ENCODE data around the gene PTPRN2.

PTPRN2 gene

DNA sequence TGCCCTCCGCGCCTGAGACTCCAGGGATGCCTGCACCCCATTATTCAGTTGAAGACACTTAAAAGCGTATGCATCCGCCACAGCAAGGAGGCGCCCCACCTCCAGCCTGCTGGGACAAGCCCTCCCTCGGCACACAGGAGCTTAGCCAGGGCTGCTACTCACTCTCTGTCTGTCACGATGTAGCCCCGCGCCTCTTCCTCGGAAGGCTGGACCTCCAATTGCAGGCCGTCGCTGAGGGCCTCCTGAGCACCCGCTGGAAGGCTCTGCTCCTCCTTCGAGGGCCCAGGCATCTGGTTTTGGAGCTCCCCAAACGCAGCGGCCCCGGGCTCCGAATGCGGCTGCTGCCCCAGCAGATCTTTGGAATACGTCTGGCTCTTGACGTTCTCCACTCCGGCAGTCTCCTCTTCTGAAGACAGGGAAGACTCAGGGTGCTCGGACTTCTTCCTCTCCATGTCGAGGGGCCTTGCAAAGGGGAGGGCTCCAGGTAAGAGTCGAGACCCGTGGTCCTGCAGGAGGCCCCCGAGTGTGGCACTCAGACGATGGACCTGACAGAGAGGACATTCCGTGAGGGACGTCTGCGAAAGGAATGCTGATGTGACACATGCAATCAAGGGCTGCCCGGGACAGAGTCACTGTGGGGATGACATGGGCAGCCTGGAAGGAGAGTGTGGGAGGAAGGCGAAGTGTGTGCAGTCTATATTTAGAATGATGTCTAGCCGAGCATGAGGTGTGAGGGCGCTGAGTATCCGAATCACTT lies 453.9 kb downstream of the PTPRN2 start:
- DNase-seq (ENCODE audit: low read depth) = no peak

- no peak for DNase-seq (ENCODE audit: low read depth)
These were observed 454.6 kb downstream of the PTPRN2 start for GRCh38 chr7:158133057-158133456.

- no peak for DNase-seq (ENCODE audit: low read depth)
These were observed 457.6 kb downstream of the PTPRN2 start for GRCh38 chr7:158130023-158130409.

DNA sequence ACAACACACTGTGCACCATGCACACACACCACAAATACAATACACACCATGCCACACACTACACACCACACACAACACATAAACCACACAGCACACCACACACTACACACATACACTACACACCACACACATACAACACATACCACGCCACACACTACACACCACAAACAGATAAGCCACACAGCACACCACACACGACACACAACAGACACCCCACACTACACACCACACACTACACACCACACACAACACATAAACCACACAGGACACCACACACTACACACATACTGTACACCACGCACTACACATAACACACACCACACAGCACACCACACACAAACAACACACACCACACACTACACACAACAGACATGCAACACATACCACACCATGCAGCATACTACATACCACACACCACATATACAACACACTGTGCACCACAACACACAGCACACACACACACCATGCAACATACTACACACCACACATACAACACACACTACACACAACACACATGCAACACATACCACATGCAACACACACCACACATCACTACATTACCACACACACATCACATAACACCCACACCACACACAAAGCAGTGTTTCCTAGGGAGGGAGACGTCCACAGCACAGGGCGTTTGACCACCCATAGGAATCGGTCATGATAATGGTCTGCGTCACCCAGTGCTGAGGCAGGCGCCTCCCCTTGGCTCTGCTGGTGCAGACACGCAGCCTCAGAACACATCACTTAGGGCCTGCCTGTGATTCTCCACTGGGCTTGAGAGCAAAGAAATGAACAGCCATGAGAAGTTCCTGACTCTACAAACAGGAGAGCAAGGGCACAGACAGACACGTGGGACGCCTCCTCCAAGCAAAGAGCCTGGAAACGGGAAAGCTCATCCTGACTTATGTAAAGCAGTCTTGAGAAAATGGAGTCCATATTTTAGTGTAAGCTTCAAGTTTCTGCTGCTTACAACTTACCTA lies 458.3 kb downstream of the PTPRN2 start:
- no peak for DNase-seq (ENCODE audit: low read depth)

GRCh38 chr7:158128572-158128971 lies 459.1 kb downstream of the PTPRN2 start:
- no peak for DNase-seq (ENCODE audit: low read depth)

DNA sequence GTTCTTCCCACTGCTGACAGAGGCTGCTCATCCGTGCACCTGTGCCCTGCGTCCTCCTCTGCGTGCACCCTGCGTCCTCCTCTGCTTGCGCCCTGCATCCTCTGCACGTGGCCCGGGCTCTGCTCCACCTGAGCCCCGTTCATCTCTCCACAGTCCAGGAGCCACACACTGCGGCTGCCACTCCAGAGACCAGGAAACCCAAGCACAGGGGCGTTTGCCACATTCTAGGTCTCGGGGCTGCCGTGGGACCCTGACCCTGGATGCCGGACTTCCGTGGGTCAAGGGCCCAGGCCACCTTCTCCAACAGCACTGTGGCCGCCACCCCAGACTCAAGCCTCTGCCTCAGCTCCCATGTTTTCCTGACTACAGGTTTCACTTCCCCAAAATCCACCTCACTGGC lies 460.4 kb downstream of the PTPRN2 start:
- no peak for DNase-seq (ENCODE audit: low read depth)

DNA sequence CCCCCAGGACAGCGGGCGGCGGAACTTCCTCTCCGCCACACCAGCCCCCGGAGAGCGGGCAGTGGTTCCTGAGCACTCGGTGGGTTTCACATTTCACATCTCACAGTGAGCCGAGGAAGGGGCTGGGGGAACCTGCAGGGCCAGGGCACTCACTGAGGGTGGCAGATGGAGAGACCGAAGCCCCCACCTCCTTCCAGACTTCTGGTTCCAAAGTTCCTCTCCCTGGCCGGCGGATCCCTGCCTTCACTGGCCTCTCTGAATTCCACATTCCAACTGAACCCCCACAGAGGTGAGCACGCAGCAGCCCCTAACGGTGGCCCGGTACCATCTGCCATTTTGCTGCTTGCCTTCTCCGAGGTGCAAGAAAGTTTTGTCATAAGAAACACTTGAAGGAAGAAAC lies 461.0 kb downstream of the PTPRN2 start:
- DNase-seq (ENCODE audit: low read depth) = no peak

GRCh38 chr7:158125721-158126120 lies 461.9 kb downstream of the PTPRN2 start:
- DNase-seq (ENCODE audit: low read depth) = no peak

GRCh38 chr7:158125091-158125490 lies 462.5 kb downstream of the PTPRN2 start:
- DNase-seq (ENCODE audit: low read depth) = no peak

DNA sequence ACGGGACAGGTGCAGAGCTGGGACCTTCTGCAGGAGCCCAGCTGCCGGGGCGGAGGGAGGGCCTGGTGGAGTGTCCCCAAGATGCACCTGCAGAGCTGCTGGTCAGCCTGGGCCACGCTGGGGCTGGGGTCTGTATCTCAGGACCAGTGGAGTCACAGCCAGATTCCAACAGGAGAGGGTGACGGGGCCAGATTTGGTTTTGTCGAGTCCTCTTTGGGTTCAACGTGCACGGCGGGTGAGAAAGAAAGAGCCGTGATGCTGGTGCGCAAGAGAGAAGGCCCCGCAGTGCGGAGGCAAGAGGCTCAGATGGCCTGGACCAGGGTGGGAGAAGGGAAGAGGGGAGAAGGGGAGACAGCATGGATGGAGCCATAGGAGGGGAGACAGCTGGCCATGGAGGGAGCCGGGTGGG lies 462.9 kb downstream of the PTPRN2 start:
- no peak for DNase-seq (ENCODE audit: low read depth)

DNA sequence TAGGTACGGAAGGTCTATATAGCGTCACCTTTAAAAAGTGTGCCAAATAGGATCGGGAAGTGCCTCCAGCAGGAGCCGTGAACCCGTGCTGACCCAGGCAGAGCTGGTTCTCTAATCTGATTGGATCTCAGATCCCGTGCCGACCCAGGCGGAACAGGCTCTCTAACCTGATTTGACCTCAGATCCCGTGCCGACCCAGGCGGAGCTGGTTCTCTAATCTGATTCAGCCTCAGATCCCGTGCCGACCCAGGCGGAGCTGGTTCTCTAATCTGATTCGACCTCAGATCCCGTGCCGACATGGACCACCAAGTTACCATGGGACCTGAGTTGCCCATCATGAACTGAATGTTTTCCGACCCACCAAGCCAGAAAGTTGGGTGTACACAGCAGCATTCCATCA lies 463.9 kb downstream of the PTPRN2 start:
- DNase-seq (ENCODE audit: low read depth) = no peak

DNA sequence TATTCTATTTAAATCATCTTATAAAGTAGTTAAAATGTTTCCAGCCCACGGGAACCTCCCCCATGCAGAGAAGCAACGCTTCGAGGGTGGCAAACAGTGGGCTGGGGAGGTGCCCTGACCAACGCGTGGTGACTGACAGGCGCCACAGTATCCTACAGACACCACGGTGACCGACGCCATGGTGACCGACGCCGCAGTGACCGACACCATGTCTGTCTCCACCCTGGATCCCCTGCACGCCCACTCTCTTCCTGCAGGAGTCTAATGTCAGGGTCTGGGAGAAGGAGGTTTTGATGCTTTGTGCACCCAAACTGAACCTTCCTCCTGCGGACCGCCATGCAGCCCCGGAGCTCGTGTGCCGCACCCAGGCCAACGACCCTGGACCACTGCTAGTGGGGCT lies 464.4 kb downstream of the PTPRN2 start:
- no peak for DNase-seq (ENCODE audit: low read depth)

DNA sequence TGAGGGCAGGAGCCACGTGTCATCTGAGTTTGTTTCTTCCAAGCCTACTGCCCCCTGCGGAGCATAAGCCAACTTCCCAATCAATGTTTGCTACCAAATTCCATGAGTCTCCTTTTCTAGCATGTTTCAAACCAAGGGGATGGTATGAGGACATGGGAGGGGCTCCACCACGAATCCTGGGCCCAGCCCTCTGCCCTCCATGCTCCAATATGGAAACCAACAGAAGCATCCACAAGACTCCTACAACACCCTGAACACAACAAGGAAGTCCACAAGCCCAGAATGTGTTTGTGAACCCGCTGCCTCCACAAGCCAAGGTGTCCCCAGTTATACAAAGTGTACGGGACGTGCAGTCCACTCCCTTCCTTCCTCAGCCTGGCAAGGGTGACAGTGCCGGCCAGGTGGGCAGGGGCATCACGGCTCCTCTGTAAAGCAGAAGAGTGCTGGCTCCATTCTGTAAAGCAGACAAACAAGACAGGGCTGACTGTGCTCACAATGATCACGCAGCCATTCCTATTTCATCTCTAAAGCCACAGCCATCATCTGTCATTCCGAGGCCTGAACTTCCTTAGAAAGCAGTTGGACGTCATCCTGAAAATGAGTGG lies 466.1 kb downstream of the PTPRN2 start:
- no peak for DNase-seq (ENCODE audit: low read depth)

DNA sequence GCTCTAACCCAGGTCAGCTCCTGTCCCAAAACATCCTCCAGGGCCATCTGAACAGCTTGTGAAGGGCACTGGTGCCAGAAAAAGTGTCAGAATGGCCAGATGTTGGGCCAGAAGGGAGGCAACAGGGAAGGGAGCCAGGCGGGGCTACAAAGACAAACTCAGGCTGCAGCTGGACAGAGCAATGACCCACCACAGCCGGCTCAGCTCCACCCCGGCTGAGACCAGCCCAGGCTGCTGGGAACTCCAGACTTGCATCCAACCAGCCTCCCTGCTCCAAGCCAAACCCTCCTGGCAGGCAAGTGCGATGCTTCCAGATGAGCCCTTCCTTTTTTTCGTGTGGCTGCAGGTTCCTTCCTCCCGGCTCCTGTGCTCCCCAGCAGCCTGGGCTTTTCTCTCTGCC lies 466.9 kb downstream of the PTPRN2 start:
- no peak for DNase-seq (ENCODE audit: low read depth)

GRCh38 chr7:158120316-158120715 lies 467.3 kb downstream of the PTPRN2 start:
- DNase-seq (ENCODE audit: low read depth) = no peak

- DNase-seq (ENCODE audit: low read depth) = no peak
These were observed 470.0 kb downstream of the PTPRN2 start for GRCh38 chr7:158117341-158118222.

GRCh38 chr7:158116235-158116634 lies 471.4 kb downstream of the PTPRN2 start:
- DNase-seq (ENCODE audit: low read depth) = no peak

- DNase-seq (ENCODE audit: low read depth) = no peak
These were observed 473.4 kb downstream of the PTPRN2 start for GRCh38 chr7:158114056-158114850.

DNA sequence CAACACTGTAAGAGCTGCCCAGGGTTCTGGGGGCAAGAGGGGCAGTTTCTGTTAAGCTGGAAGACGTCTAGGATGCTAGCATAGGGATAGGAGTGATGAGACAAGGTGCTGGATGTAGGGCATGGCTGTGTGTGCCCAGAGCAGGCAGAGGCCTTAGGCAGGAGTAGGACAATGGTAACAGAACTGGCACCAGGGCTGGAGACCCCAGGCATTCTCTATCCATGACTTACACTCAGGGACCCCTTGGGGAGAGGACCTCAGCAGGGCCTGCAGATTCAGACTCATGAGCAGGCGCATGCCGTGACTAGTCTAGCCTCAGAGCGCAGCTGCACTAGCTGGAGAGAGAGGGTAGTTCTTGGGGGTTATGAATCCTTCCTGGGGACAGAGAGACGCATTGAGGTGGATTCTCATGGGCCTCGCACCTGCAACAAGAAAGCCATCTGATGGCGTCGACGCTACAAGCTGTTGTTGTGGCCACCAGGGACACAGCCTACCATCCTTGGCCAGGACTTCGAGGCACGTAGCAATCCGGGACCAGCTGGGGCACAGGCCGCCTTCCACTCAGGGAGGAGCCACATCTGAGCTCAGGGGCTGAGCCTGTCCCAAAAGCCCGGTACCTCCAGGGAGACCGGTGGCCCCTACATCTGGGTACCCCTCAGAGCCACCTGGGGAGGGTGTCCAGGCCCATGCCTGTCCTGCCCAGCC lies 474.1 kb downstream of the PTPRN2 start:
- no peak for DNase-seq (ENCODE audit: low read depth)
